ENCODE measurements around the gene MTMR12.

MTMR12 gene, protein sequence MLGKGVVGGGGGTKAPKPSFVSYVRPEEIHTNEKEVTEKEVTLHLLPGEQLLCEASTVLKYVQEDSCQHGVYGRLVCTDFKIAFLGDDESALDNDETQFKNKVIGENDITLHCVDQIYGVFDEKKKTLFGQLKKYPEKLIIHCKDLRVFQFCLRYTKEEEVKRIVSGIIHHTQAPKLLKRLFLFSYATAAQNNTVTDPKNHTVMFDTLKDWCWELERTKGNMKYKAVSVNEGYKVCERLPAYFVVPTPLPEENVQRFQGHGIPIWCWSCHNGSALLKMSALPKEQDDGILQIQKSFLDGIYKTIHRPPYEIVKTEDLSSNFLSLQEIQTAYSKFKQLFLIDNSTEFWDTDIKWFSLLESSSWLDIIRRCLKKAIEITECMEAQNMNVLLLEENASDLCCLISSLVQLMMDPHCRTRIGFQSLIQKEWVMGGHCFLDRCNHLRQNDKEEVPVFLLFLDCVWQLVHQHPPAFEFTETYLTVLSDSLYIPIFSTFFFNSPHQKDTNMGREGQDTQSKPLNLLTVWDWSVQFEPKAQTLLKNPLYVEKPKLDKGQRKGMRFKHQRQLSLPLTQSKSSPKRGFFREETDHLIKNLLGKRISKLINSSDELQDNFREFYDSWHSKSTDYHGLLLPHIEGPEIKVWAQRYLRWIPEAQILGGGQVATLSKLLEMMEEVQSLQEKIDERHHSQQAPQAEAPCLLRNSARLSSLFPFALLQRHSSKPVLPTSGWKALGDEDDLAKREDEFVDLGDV

DNA sequence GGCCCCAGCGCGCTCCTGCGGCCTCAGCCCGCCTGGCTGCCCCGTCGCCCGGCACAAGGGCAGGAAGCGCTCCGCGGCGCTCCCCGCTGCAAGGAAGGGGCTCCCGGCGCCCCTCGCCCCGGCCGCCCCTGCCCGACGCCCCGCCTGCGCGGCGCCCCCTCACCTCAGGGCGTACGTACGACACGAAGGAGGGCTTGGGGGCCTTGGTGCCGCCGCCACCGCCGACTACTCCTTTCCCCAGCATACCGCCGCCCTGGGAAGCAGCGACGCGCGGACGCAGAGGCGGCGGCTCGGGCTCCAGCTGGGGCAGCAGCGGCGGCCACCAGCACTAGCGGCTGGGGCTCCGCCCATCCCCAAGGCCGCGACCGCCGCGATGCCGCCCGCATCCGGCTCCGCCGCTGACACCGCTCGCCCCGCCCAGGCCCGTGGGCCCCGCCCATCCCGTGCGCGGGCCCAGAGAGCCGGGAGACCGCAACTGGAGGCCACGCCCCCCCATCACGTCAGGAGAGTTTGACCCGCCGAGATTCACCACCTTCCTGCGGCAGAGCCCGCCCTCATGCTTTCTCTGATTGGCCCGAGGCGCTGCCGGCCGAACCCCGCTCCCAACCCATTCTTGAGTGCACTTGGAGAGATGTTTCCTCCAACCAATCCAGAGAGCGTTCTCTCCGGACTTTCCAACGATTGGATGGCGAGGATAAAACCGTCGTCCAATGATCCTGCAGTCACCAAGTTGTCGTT, at the start of gene MTMR12:
MTMR12 (minus strand) TSS at position 345 of the 738 bp plus-strand sequence; CDS start at position 244, 101 bp downstream.
- peak; percentile 99 to 100 for DNase-seq (ENCODE audit: low read depth in 2 of 2)

DNA sequence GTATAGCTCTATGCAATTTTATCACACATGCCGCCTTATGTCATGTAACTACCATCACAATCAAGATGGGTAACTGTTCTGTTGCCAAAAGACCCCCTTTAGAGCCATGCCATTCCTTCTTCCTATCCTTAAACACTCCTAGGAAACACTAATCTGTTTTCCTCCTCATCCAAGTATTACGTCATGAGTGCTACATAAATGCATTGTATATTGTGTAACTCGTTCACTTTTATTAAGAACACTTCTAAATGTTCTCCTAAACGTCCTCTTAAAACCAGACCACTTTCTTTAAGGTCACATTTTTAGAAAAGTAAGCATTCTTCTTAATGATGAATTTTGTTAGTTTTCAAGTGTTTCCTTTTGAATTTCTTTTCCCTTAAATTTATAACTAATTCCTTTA, 49.8 kb upstream of the MTMR12 start:
- no peak for DNase-seq (ENCODE audit: low read depth in 2 of 2)

DNA sequence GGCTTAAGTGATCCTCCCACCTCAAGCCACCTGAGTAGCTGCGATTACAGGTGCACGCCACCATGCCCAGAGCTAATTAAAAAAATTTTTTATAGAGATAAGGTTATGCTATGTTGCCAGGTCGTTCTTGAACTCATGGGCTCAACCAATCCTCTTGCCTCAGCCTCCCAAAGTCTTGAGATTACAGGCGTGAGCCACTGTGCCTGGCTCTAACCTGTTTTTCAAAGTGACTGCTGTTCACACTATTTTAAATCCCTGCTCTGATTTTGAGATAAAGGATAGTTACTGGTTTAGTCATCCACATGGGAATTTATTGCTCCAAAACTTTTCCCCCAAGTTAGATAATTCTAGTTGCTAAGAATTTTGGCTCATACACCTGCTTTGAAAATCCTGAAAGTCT, 48.2 kb upstream of the MTMR12 start:
- DNase-seq (ENCODE audit: low read depth in 2 of 2) = no peak

DNA sequence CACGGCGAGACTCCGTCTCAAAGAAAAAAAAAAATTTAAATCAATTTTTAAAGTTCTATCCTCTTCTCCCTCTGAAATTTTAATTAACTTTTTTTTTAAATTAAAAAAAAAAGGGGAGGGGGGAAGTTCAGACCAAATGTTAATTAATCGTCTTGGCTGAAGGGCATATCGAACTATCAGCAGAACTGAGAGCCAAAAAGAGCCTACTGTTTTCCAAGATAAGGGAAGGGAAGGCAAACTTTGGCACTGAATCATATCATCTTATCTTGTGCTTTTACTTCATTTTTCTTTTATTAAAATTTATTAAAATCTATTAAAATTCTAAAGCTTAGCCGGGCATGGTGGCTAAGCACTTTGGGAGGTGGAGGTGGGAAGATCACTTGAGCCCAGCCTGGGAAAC, 45.9 kb upstream of the MTMR12 start:
- no peak for DNase-seq (ENCODE audit: low read depth in 2 of 2)

DNA sequence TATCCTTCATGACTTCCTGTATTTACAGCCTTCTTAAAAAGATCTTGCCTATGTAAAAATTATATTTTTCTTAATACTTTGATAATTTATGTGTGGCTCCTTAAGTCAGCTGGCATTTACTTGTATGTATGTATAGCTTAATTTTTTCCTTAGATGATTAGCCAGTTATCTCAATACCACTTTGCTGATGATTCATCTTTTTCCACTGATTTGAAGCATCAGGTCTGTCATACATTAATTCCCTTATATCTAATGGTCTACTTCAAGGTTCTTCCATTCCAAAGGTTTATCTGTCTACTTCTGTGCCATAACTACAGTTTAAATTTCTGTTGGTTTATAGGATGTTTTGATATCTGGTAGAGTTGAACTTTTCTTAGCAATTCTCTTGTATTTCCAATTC, 44.9 kb upstream of the MTMR12 start:
- no peak for DNase-seq (ENCODE audit: low read depth in 2 of 2)

DNA sequence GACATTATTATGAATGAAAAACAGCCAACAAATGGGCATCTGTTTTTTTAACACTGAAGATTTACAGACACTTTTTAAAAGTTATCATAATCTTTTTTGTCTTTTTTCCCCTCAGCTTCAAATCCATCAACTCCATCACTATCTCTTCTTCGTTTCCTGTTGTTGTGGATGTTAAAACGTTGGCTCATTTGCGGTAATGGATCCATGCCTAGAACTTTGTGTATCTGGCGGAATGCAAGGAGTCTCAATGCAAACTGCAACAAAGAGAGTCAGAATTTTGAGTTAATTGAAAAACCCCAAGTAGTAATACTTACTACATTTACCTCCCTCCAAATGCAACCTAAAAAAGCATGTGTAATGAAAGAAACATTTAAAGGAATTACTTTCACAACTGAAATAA, 42.9 kb upstream of the MTMR12 start:
- DNase-seq (ENCODE audit: low read depth in 2 of 2) = no peak

DNA sequence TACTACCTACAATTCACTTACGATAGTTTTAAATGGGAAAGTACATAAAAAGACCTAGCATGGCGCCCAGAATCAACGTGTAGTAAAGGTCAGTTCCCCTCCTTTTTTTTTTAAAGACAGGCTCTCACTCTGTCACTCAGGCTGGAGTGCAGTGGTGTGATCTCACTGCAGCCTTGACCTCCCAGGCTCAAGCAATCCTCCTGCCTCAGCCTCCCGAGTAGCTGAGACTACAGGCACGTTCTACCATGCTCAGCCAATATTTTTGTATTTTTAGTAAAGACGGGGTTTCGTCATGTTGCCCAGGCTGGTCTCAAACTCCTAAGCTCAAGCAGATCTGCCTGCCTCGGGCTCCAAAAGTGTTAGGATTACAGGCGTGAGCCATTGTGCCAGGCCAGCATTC, 40.7 kb upstream of the MTMR12 start:
- no peak for DNase-seq (ENCODE audit: low read depth in 2 of 2)

DNA sequence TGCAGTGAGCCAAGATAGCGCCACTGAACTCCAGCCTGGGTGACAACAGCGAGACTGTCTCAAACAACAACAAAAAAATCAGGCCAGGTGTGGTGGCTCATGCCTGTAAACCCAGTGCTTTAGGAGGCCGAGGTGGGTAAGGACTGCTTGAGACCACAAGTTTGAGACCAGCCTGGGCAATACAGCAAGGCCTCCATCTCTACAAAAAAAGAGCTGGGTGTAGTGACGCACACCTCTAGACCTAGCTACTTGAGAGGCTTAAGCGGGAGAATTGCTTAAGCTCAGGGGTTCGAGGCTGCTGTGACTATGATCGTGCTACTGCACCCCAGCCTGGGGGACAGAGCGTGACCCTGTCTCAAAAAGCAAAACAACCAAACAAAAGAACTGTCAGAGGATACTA, 39.9 kb upstream of the MTMR12 start:
- no peak for DNase-seq (ENCODE audit: low read depth in 2 of 2)

DNA sequence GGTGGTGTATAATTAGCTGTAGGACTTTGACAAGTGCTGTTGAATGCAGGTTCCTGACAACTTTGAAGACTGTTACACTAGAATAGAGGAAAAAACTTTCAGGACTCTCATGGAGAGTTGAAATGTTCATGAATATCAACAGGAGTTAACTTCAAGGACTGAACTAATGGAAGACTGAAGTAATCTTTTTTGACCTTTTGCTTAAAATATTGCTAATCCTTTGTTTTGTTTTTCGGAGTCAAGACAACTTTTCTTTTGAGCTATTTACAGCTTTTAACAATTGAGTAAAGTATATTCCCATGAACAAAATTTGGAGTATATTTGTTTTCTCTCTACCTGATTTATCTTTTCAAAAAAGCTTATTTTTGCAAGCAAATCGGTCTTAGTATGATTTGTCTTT, 34.1 kb upstream of the MTMR12 start:
- no peak for DNase-seq (ENCODE audit: low read depth in 2 of 2)

DNA sequence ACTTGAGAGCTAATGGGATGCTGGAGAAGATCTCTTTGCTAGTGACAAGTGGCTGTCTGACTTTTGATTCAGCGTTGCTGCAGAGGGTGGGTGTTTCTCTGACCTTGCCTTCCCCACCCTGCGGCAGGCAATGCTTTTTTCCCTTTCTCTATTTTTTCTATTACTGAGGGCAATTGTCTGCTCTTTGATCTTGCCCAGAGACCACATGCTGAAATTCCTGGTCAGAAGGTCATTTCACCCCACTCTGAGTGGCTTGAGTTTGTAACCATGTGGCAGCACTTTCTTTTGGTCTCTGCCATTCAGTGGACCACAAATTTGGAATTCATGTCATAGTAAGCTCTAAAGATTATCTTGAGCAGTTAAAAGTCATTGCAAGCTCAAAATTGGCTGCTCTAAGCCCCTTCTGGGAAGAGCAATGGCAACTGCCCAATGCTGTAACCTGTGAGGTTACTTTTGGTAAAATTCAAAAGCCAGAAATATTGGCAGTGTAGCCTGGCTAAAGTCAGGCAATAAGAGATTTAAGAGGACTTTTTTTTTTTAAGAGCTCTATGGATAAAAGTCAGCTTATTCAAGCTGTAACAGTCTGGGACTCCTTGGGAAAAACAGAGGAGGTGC, 30.4 kb upstream of the MTMR12 start:
- DNase-seq (ENCODE audit: low read depth in 2 of 2) = no peak

DNA sequence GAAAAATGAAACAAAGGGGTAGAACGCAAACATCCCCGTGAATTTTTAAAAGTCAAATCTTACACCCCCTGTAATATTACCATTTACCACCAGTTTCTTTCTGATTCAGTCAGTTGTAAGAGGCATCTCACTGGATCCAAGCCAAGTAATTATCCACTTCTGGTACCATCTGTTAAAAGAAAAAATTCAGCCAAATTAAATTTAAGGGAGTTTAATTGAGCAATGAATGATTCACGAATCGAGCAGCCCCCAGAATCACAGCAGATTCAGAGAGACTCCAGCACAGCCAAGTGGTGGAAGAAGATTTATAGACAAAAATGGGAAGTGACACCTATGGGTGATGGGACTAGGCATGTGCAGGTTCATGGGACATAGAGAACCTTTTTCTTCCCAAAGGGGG, 29.9 kb upstream of the MTMR12 start:
- DNase-seq (ENCODE audit: low read depth in 2 of 2) = no peak

DNA sequence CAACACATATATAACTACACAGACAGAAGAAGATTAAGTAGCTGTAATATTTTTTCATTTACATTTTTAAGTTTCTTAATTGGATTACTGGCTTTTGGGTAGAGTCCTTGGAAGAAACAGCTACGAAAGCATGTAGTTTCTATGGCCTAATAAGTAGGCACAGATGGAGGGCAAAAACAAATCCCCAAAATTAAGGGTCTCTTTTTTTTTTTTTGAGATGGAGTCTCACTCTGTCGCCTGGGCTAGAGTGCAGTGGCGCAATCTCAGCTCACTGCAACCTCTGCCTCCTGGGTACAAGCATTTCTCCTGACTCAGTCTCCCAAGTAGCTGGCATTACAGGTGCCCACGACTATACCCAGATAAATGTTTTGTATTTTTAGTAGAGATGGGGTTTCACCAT, 27.1 kb upstream of the MTMR12 start:
- DNase-seq (ENCODE audit: low read depth in 2 of 2) = no peak

DNA sequence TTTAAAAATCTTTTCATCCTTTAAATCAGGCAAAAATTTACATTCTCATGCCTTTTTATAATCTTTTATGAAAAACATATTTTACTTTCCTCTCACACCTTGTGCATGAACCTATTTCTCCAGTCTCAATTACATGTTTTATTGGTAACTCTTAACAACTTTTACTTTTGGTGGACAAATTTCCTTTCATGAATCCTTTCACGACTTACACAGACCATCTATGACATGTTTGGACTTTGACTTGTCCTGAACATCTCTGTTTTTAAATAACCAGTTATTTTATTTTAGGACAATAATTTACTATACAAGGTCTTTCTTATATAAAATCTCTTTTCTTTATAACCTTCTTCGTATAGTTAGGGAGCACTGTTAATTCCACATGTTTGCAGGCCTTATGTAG, 26.5 kb upstream of the MTMR12 start:
- DNase-seq (ENCODE audit: low read depth in 2 of 2) = no peak

DNA sequence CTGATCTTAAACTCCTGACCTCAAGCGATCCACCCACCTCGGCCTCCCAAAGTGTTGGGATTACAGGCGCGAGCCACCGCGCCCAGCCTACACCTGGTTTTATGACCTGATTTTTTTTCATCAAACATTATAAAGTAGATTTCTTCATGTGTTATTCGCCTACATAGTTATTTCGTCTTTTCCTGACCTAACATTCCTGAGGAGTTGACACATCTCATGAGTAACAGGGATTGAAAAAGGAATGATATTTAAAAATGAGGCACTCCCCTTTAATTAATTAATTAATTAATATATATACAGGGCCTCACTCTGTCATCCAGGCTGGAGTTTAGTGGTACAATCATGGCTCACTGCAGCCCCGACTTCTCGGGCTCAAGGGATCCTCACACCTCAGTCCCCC, 20.2 kb upstream of the MTMR12 start:
- no peak for DNase-seq (ENCODE audit: low read depth in 2 of 2)

DNA sequence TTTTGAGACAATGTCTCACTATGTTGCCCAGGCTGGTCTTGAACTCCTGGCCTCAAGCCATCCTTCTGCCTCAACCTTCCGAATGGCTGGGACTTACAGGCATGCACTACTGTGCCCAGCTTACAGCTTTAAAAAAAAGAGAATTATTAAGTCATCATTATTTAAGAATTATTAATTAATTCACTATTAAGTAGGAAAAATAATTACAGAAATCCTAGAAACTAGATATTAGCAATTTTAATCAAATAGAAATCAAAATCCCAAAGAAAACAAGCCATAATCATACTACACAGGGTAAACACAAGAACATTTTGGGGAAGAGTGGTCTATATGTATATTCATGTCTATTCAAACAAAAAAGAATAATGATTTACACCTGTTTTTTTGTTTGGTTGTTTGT, 19.6 kb upstream of the MTMR12 start:
- DNase-seq (ENCODE audit: low read depth in 2 of 2) = no peak

DNA sequence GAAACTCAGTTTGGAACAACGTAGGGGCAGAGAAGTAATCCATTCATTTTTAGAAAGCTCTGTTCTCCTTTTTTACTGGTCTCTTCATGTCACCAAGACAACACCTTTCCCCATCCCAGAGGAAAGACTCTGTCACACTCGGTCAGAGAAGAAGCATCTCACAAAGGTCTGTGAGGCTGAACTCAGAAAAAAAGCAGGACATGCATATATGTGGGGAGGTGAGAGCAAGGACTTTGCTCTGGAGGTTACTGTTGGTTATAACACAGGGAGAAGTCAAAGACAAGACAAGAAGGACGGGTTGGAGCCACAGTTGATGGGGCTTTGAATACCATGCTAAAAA, 19.2 kb upstream of the MTMR12 start:
- no peak for DNase-seq (ENCODE audit: low read depth in 2 of 2)

DNA sequence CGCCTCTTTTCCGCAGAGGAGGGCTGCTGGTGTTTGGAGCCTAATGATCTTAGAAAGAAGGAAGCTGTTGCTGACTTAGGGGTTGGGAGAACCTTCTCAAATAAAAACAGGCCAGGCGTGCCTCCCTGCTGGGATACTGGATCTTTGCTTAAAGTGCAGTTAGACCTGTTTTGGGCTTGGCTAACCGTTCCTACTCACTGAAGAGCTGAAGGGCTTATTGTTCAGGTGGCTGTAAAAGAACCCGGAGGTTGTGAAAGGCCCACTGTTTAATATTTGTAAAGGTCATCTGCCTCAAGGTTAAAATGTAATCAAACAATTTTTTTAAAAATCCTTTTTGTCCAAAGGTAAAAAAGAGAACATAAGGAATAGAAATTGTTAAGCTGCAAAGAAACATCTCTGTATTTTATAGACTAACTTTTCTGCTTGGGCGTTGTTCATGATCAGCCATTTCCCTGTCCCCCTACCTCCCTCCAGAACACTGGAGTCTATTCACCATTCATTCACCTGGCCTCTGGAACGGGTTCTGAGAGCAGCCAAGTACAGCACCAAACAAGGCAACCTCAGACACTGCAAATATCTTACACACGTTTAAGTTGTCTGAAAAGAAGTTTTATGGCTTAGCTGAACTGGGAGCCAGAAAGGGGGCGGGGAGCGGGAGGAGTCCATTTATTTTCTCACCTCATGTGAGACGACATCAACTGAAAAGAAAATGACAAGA, 18.6 kb upstream of the MTMR12 start:
- DNase-seq (ENCODE audit: low read depth in 2 of 2) = no peak

DNA sequence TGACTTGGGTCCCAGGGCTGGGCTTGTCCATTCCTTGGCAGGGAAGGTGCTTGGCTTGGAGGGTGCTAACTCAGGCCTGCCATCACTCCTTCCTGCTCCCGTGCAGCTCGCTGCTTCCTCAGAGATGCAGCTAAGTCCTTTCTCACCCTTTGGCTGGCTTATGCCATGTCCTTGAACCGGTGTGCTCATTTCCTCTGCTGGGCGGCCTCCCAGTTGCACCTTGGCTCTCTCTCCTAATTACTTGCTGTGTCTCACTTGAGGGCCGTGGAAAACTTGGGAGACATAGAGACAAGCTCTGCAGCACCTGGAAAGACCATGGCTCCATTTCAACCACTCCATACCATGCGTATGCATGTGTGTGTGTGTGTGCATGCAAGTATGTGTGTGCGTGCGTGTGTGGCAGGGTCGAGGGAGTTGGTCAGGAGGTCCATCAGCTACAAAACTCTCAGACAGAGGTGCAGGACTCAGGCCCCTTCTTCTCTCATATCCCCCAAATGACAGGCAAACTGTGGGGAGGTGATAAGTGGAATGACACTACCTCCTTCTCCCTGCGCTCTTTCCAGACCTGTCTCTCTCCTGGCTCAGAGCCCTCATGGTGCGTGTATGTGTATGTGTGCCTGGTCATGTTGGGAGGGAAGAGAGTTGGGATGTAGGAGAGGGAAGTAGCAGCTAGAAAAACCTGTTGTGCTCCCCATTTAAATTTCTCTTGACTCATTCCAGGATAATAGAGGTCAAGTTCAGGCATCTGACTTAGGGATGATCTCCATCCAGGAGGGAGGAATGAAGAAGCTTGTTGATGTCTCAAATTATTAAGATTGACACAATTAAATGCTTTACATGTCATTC, 17.6 kb upstream of the MTMR12 start:
- no peak for DNase-seq (ENCODE audit: low read depth in 2 of 2)

DNA sequence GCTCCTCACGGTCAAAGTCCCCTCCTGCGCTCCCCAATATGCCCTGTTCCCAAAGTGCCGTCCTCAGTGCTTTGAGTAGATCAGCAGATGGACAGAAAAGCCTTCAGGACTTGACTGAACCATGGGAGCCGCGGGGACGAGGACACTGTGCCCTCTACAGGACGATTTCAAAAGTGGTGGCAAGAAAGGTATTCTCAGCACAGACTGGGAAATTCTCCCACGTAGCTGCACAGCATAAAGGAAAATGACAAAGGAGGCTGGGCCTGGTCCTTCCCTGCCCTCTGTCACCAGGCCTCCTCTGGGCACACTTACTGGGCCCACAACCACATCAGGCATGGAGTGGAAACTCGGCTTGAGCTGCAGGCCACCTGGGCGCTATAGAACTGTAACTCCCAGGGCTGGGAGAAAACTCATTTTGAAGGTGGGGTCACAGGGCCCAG, 16.7 kb upstream of the MTMR12 start:
- DNase-seq (ENCODE audit: low read depth in 2 of 2) = peak in 1 of 2 experiments; percentile 40

DNA sequence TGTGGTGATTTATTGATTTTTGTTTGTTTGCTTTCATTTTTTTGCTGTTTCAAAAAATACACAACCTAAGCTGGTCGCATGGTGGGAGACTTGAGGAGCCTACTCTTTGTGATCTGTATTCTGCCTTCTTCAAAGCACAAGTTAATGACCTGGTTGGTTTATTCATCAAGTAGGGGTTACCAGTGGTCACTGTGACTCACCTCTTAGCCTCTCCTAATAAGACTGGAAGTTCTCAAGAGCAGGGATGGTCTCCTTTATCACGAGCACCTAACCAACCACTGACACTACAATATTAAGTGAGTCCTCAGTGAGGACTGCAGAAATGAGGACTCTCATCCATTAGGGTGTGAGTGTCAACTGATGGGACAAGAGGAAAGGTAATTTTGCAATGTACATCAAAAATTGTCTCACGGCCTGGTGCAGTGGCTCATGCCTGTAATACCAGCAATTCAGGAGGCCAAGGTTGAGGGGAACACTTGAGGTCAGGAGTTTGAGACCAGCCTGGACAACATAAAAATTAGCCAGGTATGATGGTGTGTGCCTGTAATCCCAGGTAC, 13.6 kb upstream of the MTMR12 start:
- DNase-seq (ENCODE audit: low read depth in 2 of 2) = no peak
